HepG2 (cell line): Measurements from ENCODE around the gene C1QTNF12. TPM values are rescaled to one million over a fixed set of nuclear protein-coding genes. Genes with fewer than 3 reads are reported as not detected.

Source experiments
- ATAC-seq: fragments of 200-7000 bp; cut with Tn5 transposase; 3 replicates; pipeline ENCODE4 v1.9.1; 2020; ENCODE audit warnings: mild to moderate bottlenecking, moderate library complexity
- BruUV-seq: library from RNA; stranded (reverse); fragments of 400-500 nt; replicated peaks from 2 replicates; lab custom pipeline; 2021; lab: Mats Ljungman, UMichigan
- CTCF ChIA-PET: fragments of 300-600 bp; formaldehyde crosslinking; extraction: SDS; loops from one replicate; lab custom pipeline; 2021; ENCODE audit warnings: low total read pairs, inconsistent platforms, low intra/inter-chr PET ratio; lab: Yijun Ruan, JAX
- POLR2A ChIA-PET: fragments of 350-600 bp; sonication (Branson Sonifier 250); formaldehyde crosslinking; loops from one replicate; lab custom pipeline; 2020; ENCODE audit warnings: antibody characterized with exemption, inconsistent platforms; lab: Yijun Ruan, JAX
- DNase-seq: peaks from one replicate; pipeline ENCODE4 v3.0.0-alpha.2; 2015; ENCODE audit warnings: low spot score
- FAIRE-seq: peaks from 3 replicates; lab custom pipeline; 2011; peaks lifted over from hg19 to GRCh38; lab: Jason Lieb, UNC
- H2AFZ ChIP-seq: one replicate; pipeline ENCODE4 v1.6.1; 2011; ENCODE audit warnings: low read length, inconsistent platforms
- H3K27ac ChIP-seq: fragments of 300-600 bp; 3 replicates; pipeline ENCODE4 v1.8.0; 2011; ENCODE audit warnings: mixed run types, mild to moderate bottlenecking, mixed read lengths, low read length, inconsistent platforms; ENCODE audit not compliant: insufficient read depth; ENCODE audit errors: extremely low read length
- H3K27me3 ChIP-seq, 2 experiments: fragments of 200-600 bp in 1 of 2; 2 replicates in 1 of 2; 3 replicates in 1 of 2; pipeline versions ENCODE4 v1.6.0 to v1.8.0; 2011; ENCODE audit warnings: low read length in 2 of 2, mild to moderate bottlenecking in 2 of 2, moderate library complexity in 2 of 2, inconsistent platforms in 1 of 2; ENCODE audit not compliant: insufficient read depth in 2 of 2, control insufficient read depth in 1 of 2
- H3K36me3 ChIP-seq, 2 experiments: fragments of 200-600 bp in 1 of 2; replicated peaks in 1 of 2; 2 replicates in 1 of 2; 3 replicates in 1 of 2; pipeline versions ENCODE4 v1.5.1 to v1.8.0; 2011; ENCODE audit warnings: low read length in 2 of 2, inconsistent platforms in 1 of 2; ENCODE audit not compliant: insufficient read depth in 2 of 2, control insufficient read depth in 1 of 2
- H3K4me1 ChIP-seq: 2 replicates; pipeline ENCODE4 v1.5.1; 2012; ENCODE audit warnings: low read length, inconsistent platforms; ENCODE audit not compliant: insufficient read depth
- H3K4me2 ChIP-seq: 2 replicates; pipeline ENCODE4 v1.6.0; 2011; ENCODE audit warnings: low read depth, low read length, inconsistent platforms
- H3K4me3 ChIP-seq, 3 experiments: fragments of 200-600 bp in 1 of 3; sonication (generic), shearing (Covaris generic) in 1 of 3; replicated peaks in 1 of 3; 2 replicates each; pipeline ENCODE4 v1.5.1; 2011 to 2016; ENCODE audit warnings: low read length in 3 of 3, inconsistent platforms in 2 of 3, low read depth in 2 of 3, mild to moderate bottlenecking in 2 of 3, control low read depth in 1 of 3, mixed read lengths in 1 of 3; ENCODE audit not compliant: insufficient read depth in 1 of 3
- H3K79me2 ChIP-seq: one replicate; pipeline ENCODE4 v1.6.1; 2011; ENCODE audit warnings: low read length, inconsistent platforms; ENCODE audit not compliant: insufficient read depth
- H3K9ac ChIP-seq: 2 replicates; pipeline ENCODE4 v1.6.0; 2011; ENCODE audit warnings: mild to moderate bottlenecking, low read depth, low read length, inconsistent platforms; ENCODE audit not compliant: insufficient read depth
- H3K9me3 ChIP-seq: 2 replicates; pipeline ENCODE4 v1.5.1; 2012; ENCODE audit warnings: mild to moderate bottlenecking, low read length
- H4K20me1 ChIP-seq: 2 replicates; pipeline ENCODE4 v1.6.0; 2011; ENCODE audit warnings: inconsistent platforms, mild to moderate bottlenecking, low read length, moderate library complexity; ENCODE audit not compliant: insufficient read depth
- ATF7-NPFF ChIP-seq: sonication (generic); formaldehyde crosslinking; IDR thresholded peaks from 2 replicates; pipeline ENCODE4 v1.8.1; 2023; ENCODE audit warnings: mild to moderate bottlenecking, low read depth, missing genetic modification reagents, moderate library complexity
- EEA1 ChIP-seq: sonication (generic); formaldehyde crosslinking; IDR thresholded peaks from 2 replicates; pipeline ENCODE4 v1.5.1; 2020; ENCODE audit warnings: mild to moderate bottlenecking, missing genetic modification reagents, borderline replicate concordance
- NR3C1 ChIP-seq: sonication (generic); formaldehyde crosslinking; IDR thresholded peaks from 2 replicates; pipeline ENCODE4 v1.4.0; 2020; ENCODE audit warnings: missing genetic modification reagents
- PCBP2 ChIP-seq: fragments of 200-400 bp; formaldehyde crosslinking; optimal IDR thresholded peaks from 2 replicates; pipeline ENCODE3; 2018; ENCODE audit warnings: low read length, low read depth; ENCODE audit not compliant: poor library complexity, severe bottlenecking
- TEAD3 ChIP-seq: optimal IDR thresholded peaks from 2 replicates; pipeline ENCODE3; 2016; ENCODE audit warnings: borderline replicate concordance
- U2AF2 ChIP-seq: fragments of 200-400 bp; formaldehyde crosslinking; IDR thresholded peaks from 2 replicates; pipeline ENCODE4 v1.6.1; 2017; ENCODE audit warnings: low read depth, mild to moderate bottlenecking, low read length
- ZFP36L2 ChIP-seq: sonication (generic); formaldehyde crosslinking; IDR thresholded peaks from 2 replicates; pipeline ENCODE4 v1.4.0; 2020; ENCODE audit warnings: missing genetic modification reagents
- ZNF12 ChIP-seq: sonication (generic); formaldehyde crosslinking; IDR thresholded peaks from 2 replicates; pipeline ENCODE4 v1.5.0; 2020; ENCODE audit warnings: missing genetic modification reagents
- ZNF670 ChIP-seq: sonication (generic); formaldehyde crosslinking; IDR thresholded peaks from 2 replicates; pipeline ENCODE4 v1.8.0; 2022; ENCODE audit warnings: mild to moderate bottlenecking, missing genetic modification reagents, borderline replicate concordance
- ZNF772 ChIP-seq: sonication (generic); formaldehyde crosslinking; IDR thresholded peaks from 2 replicates; pipeline ENCODE4 v1.5.0; 2020; ENCODE audit warnings: mild to moderate bottlenecking, missing genetic modification reagents
- WGBS: methylation state at CpG from one replicate; pipeline ENCODE4 v1.1.6; 2017; ENCODE audit warnings: low lambda C conversion rate; 5-methylcytosine and 5-hydroxymethylcytosine counted together
- in situ Hi-C: cut with HindIII; loops from 2 replicates; pipeline ENCODE4 v1.10.0; 2017; ENCODE audit warnings: low pct_unique_long_range_greater_than_20kb; ENCODE audit not compliant: extremely low pct_ligation_motif_present
- intact Hi-C: fragments of 100-400 bp; cut with micrococcal nuclease; formaldehyde crosslinking; loops from one replicate; pipeline ENCODE4 v1.10.0; 2022; ENCODE audit not compliant: unreplicated experiment
- polyA plus RNA-seq, 8 experiments: library from polyadenylated mRNA; depleted of rRNA in 3 of 8; stranded (reverse) in 7 of 8; unstranded in 1 of 8; fragments of >200 nt; fragmentation: Illumina TruSeq in 4 of 8; extraction: Trizol in 4 of 8; gene quantifications; 2 replicates each; pipeline versions ENCODE4 v1.2.1 to v1.2.3, GENCODE V29; 2011 to 2016; ENCODE audit warnings: low read depth in 4 of 8, missing spikeins in 1 of 8, mixed read lengths in 1 of 8; ENCODE audit not compliant: insufficient read depth in 1 of 8
- total RNA-seq, 5 experiments: library from RNA; depleted of rRNA; stranded (reverse); fragments of >200 nt; fragmentation: Illumina TruSeq; extraction: Trizol; gene quantifications; 2 replicates each; pipeline ENCODE4 v1.2.3, GENCODE V29; 2016; ENCODE audit warnings: low read depth in 1 of 5

Gene C1QTNF12
- total and polyA plus RNA-seq, 2 of the 13 experiments (the other 11 are each of a cell fraction or from before 2014, with no cell fraction given) = 0.18 to 0.64 TPM

- no peak for TF ChIP-seq U2AF2
- TF ChIP-seq ZNF772 (CRISPR knock-in tag) = no peak
- no peak for TF ChIP-seq NR3C1 (CRISPR knock-in tag)
- TF ChIP-seq ATF7-NPFF = no peak
These were observed 46.3 kb upstream of the C1QTNF12 start (continued) for GRCh38 chr1:1292851-1293250.

- no peak for ATAC-seq
- Histone ChIP-seq H3K9me3 (no peaks in the 10 kb centered on the region), H3K36me3 (no peaks in the 10 kb centered on the region; a peak in 1 of 5 replicates), H3K4me3 (no peak overlapping the region), H3K9ac (no peak overlapping the region), H3K27me3 (no peaks in the 10 kb centered on the region), H3K4me2 (no peak overlapping the region), H3K79me2 (no peaks in the 10 kb centered on the region), H2AFZ (no peak overlapping the region), H4K20me1 (no peaks in the 10 kb centered on the region), H3K4me1 (peaks cover 4% of the 10 kb centered on the region), H3K27ac (no peak overlapping the region)
- ChIA-PET POLR2A (interaction anchor here (1.0 to 1.2 kb wide), 2 partner anchors 11 to 168 kb away, joined by 5 to 6 read pairs; no protein-coding TSS in a partner anchor), CTCF (interaction anchor here (1.5 kb wide), 1 partner anchor 171 kb away, joined by 4 read pairs; no protein-coding TSS in a partner anchor)
- FAIRE-seq = no peak
- no TSS peak for BruUV-seq
- TF ChIP-seq ZFP36L2 (CRISPR knock-in tag) = no peak
- TF ChIP-seq ZNF670 = no peak
- TF ChIP-seq ZNF12 (CRISPR knock-in tag) = no peak
- no peak for TF ChIP-seq EEA1 (CRISPR knock-in tag)
- no peak for TF ChIP-seq TEAD3 (CRISPR knock-in tag)
- TF ChIP-seq PCBP2 = no peak
- in situ Hi-C loops = no loop called here
- intact Hi-C loops = loop anchor here (5.0 kb wide), 1 partner anchor 170 kb away; no protein-coding TSS in a partner anchor
- DNase-seq = no peak
- 96% methylated on average over 4 of the region's 9 CpGs for WGBS
These were observed 45.9 kb upstream of the C1QTNF12 start for GRCh38 chr1:1292442-1292779.
